Psoas muscle (tissue), 8 donors: Measurements from ENCODE around the gene ONECUT3. TPM values are rescaled to one million over a fixed set of nuclear protein-coding genes. Genes with fewer than 3 reads are reported as not detected.

Experiments
- ATAC-seq, 4 donors: fragments of 200-7000 bp; cut with Tn5 transposase; one replicate each; pipeline ENCODE4 v1.9.1; 2020; ENCODE audit warnings: moderate library complexity in 3 of 4, mild to moderate bottlenecking in 2 of 4
- DNase-seq, 2 donors: peaks; one replicate each; pipeline ENCODE4 v3.0.0-alpha.2; 2020
- H3K27ac ChIP-seq: fragments of 200-600 bp; one replicate; pipeline ENCODE4 v1.8.0; 2022
- H3K27me3 ChIP-seq, 3 donors: fragments of 200-600 bp in 1 of 3; one replicate each; pipeline versions ENCODE4 v1.6.1 to v1.8.0; 2013 to 2022; ENCODE audit warnings: low read length in 2 of 3, mild to moderate bottlenecking in 2 of 3, moderate library complexity in 1 of 3; ENCODE audit not compliant: insufficient read depth in 3 of 3
- H3K36me3 ChIP-seq, 2 donors: fragments of 200-600 bp in 1 of 2; one replicate each; pipeline versions ENCODE4 v1.6.1 to v1.8.0; 2013 to 2022; ENCODE audit warnings: low read depth in 1 of 2, mild to moderate bottlenecking in 1 of 2, moderate library complexity in 1 of 2; ENCODE audit not compliant: insufficient read depth in 1 of 2
- H3K4me1 ChIP-seq: fragments of 200-600 bp; one replicate; pipeline ENCODE4 v1.8.0; 2022
- H3K4me3 ChIP-seq: fragments of 200-600 bp; one replicate; pipeline ENCODE4 v1.8.0; 2022; ENCODE audit warnings: mild to moderate bottlenecking
- H3K9me3 ChIP-seq: fragments of 200-600 bp; one replicate; pipeline ENCODE4 v1.8.0; 2022
- WGBS, 3 donors: extraction: QIAGEN DNeasy Blood & Tissue Kit; methylation state at CpG; one replicate each; pipeline versions ENCODE4 v1.1.6 to v1.1.7; 2013; 5-methylcytosine and 5-hydroxymethylcytosine counted together
- intact Hi-C, 2 donors: fragments of 100-400 bp; cut with DNase I; formaldehyde crosslinking; loops; one replicate each; pipeline versions ENCODE4 v1.11.0 to v1.14.2; 2022
- polyA plus RNA-seq, 3 donors: library from polyadenylated mRNA; stranded (reverse); fragments of 200-250 nt; gene quantifications; one replicate each; pipeline ENCODE4 v1.2.3, GENCODE V29; 2013
- total RNA-seq, 4 donors: library from RNA; stranded (reverse); fragmentation: NEBNext Ultra II Directional in 2 of 4; extraction: Animal tissue kit (Norgen Biotek cat#: 25700) in 2 of 4; gene quantifications; one replicate each; pipeline versions ENCODE4 v1.2.1 to v1.2.4, GENCODE V29; 2021 to 2023
- TF ChIP-seq, protein P1 (sequence below): fragments of 200-600 bp; IDR thresholded peaks from one replicate; pipeline ENCODE4 v1.8.0; 2022; ENCODE audit warnings: antibody characterized with exemption
- donor health status: healthy with polysubstance abuse.
- donor health status: DM: no; HTN: no; CAD: no; lungs with moderate emphysema.
- donor health status: Bipolar disorder and iron deficiency.
- donor health status: healthy.
- donor health status: DM: yes; HTN: yes; CAD: no.
- donor health status: DM: no; HTN: no; CAD: no.
- donor health status: DM: no; HTN: no; CAD: no.
- donor health status: DM: yes; HTN: yes; CAD: no.

The ONECUT3 gene
- total and polyA plus RNA-seq, 7 donors: not detected

DNA sequence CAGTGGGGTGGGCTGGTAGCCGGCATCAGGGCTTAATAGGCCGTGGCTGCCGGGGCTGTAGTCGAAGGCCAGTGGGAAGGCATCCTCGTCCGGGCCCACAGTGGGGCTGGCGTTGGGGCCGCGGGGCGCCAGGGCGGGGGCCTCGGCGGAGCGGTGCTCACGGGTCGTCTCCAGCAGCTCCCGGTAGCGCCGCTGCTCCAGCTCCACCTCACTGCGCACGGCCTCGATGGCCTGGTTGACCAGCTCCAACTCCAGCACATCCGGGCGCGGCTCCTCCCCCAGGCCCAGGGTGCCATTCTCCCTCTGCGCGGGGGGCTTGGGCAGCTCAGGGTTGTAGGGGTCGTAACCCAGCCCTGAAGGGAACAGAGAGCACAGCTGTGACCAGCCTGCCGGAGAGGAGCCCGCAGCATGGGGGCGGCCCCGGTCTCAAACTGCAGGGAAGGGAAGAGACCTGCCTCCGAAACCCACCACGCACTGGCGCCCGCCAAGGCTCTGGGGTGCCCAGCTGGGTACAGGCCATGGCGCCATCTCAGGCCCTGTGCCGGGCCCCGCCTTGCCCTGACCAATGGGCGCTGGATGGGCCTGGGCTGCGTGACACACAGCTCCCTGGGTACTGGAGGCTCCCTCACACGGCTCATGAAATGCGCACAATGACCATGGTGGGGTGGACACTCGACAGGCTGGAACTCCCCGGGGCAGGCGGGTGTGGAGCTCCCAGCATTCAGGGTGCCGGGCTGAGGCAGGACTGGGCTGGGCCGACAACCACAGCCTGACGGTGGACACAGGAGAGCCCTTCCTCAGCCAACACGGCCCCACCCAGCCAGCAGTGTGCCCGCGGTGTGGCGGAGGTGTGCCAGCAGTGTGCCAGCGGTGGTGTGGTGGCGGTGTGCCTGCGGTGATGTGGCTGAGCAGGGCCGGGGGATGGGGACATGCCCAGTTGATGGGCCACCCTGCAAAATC is 75.3 kb downstream of the ONECUT3 start:
- intact Hi-C loops: loop anchor here in 1 of 2 donors (5.0 to 10.0 kb wide), 2 partner anchors 156 to 284 kb away; no protein-coding TSS in a partner anchor
- no peaks in the 10 kb centered on the region for H3K9me3 ChIP-seq
- TF ChIP-seq, protein P1, sequence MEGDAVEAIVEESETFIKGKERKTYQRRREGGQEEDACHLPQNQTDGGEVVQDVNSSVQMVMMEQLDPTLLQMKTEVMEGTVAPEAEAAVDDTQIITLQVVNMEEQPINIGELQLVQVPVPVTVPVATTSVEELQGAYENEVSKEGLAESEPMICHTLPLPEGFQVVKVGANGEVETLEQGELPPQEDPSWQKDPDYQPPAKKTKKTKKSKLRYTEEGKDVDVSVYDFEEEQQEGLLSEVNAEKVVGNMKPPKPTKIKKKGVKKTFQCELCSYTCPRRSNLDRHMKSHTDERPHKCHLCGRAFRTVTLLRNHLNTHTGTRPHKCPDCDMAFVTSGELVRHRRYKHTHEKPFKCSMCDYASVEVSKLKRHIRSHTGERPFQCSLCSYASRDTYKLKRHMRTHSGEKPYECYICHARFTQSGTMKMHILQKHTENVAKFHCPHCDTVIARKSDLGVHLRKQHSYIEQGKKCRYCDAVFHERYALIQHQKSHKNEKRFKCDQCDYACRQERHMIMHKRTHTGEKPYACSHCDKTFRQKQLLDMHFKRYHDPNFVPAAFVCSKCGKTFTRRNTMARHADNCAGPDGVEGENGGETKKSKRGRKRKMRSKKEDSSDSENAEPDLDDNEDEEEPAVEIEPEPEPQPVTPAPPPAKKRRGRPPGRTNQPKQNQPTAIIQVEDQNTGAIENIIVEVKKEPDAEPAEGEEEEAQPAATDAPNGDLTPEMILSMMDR: no peak
- no peak overlapping the region for H3K4me3 ChIP-seq
- ATAC-seq (peak in 1 of 4 donors; percentile 9), DNase-seq (no peak)
- no peak overlapping the region for H3K27ac ChIP-seq
- H3K36me3 ChIP-seq: peaks cover 3 to 51% of the 10 kb centered on the region in 2 donors
- peaks cover 5% of the 10 kb centered on the region for H3K4me1 ChIP-seq
- WGBS, 3 donors: 89 to 92% (median 91%) methylated on average over 55 to 57 of the region's 57 CpGs
- H3K27me3 ChIP-seq: no peaks in the 10 kb centered on the region

DNA sequence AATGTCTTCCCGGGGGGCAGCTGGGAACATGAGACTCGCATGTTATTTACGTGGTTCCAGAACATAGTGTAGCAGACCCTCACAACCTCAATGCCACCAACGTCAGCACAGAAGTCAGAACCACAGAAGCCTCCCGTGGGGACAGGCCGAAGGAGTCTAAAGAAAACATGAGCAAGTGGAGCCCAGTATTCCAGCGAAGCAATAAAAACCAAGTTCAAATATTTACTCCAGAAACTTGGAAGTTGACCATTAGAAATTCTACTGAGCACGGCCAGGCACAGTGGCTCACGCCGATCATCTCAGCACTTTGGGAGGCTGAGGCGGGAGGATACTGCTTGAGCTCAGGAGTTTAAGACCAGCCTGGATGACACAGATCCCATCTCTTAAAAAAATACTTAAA is 76.7 kb downstream of the ONECUT3 start:
- no peaks in the 10 kb centered on the region for H3K27me3 ChIP-seq
- H3K27ac ChIP-seq: no peak overlapping the region
- peaks cover 3 to 37% of the 10 kb centered on the region in 2 donors for H3K36me3 ChIP-seq
- TF ChIP-seq, protein P1: no peak
- no peak for ATAC-seq
- H3K4me3 ChIP-seq: no peak overlapping the region
- 84 to 88% (median 85%) methylated on average over 11 of the region's 11 CpGs for WGBS, 3 donors
- H3K4me1 ChIP-seq: peaks cover 5% of the 10 kb centered on the region
- no peak for DNase-seq
- H3K9me3 ChIP-seq: no peaks in the 10 kb centered on the region
- intact Hi-C loops: loop anchor here in 1 of 2 donors (5.0 to 10.0 kb wide), 2 partner anchors 158 to 285 kb away; no protein-coding TSS in a partner anchor

DNA sequence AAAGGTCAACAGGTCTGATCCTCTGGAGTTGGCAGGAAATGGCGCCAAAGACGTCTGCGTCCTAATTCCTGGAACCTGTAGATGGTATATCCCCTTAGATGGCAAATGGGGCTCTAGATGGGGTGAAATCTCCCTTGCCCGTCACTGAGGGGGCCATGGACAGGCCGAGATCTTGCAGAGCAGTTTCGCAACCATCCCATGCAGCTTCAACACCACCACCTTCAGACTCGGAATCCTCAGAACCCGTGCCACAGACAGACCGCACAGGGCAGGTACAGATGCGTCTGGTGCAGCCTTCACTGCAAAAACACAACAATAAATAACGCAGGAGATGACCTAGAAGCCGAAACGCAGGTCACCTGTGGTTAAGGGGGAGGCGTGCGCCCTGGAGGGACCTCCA is 77.3 kb downstream of the ONECUT3 start:
- WGBS, 3 donors: 90 to 91% (median 90%) methylated on average over 15 of the region's 15 CpGs
- Histone ChIP-seq H3K4me3 (no peak overlapping the region), H3K36me3 (peaks cover 3 to 31% of the 10 kb centered on the region in 2 donors), H3K27me3 (no peaks in the 10 kb centered on the region), H3K4me1 (peaks cover 5% of the 10 kb centered on the region), H3K9me3 (no peaks in the 10 kb centered on the region), H3K27ac (no peak overlapping the region)
- no peak for DNase-seq
- intact Hi-C loops: no loop called here
- no peak for ATAC-seq
- TF ChIP-seq, protein P1: no peak

Other genes with a start within 250 kb of the ONECUT3 start
- gene ADAMTSL5, start 240.5 kb upstream of the ONECUT3 start, total RNA-seq: 10 to 100 TPM in 3 of 4 donors, 1 to 10 TPM in 1; 8.1 to 20.1 (median 14.1) TPM
- gene ADAMTSL5, start 240.5 kb upstream of the ONECUT3 start, polyA plus RNA-seq: 10 to 100 TPM in 1 of 3 donors, 1 to 10 TPM in 2; 3.9 to 12.6 (median 9.7) TPM
- not detected for gene PLK5, start 229.4 kb upstream of the ONECUT3 start, total RNA-seq
- gene PLK5, start 229.4 kb upstream of the ONECUT3 start, polyA plus RNA-seq: under 1 TPM in 2 of 3 donors, not detected in 1; 0.03 to 0.35 TPM
- 1 to 10 TPM; 2.4 to 3.7 (median 3.0) TPM for gene MEX3D, start 185.2 kb upstream of the ONECUT3 start, total RNA-seq
- 1 to 10 TPM in 1 of 3 donors, under 1 TPM in 2; 0.70 to 2.5 (median 0.87) TPM for gene MEX3D, start 185.2 kb upstream of the ONECUT3 start, polyA plus RNA-seq
- 10 to 100 TPM; 44.1 to 83.6 (median 62.8) TPM for gene MBD3, start 160.6 kb upstream of the ONECUT3 start, total RNA-seq
- 100 to 1,000 TPM in 2 of 3 donors, 10 to 100 TPM in 1; 83.6 to 137 (median 119) TPM for gene MBD3, start 160.6 kb upstream of the ONECUT3 start, polyA plus RNA-seq
- 100 to 1,000 TPM; 408 to 534 (median 501) TPM for gene UQCR11, start 148.0 kb upstream of the ONECUT3 start, total RNA-seq
- 100 to 1,000 TPM; 320 to 337 (median 334) TPM for gene UQCR11, start 148.0 kb upstream of the ONECUT3 start, polyA plus RNA-seq
- 10 to 100 TPM; 20.1 to 26.7 (median 23.0) TPM for gene TCF3, start 100.9 kb upstream of the ONECUT3 start, total RNA-seq
- gene TCF3, start 100.9 kb upstream of the ONECUT3 start, polyA plus RNA-seq: 10 to 100 TPM; 24.6 to 33.8 (median 31.2) TPM
- gene ATP8B3, start 58.8 kb downstream of the ONECUT3 start, total RNA-seq: under 1 TPM in 3 of 4 donors, not detected in 1; 0.06 to 0.30 (median 0.18) TPM
- gene ATP8B3, start 58.8 kb downstream of the ONECUT3 start, polyA plus RNA-seq: under 1 TPM; 0.15 to 0.22 (median 0.17) TPM
- gene REXO1, start 95.0 kb downstream of the ONECUT3 start, total RNA-seq: 10 to 100 TPM; 13.5 to 35.2 (median 22.3) TPM
- gene REXO1, start 95.0 kb downstream of the ONECUT3 start, polyA plus RNA-seq: 10 to 100 TPM; 16.5 to 26.9 (median 20.3) TPM
- gene KLF16, start 110.1 kb downstream of the ONECUT3 start, total RNA-seq: 10 to 100 TPM in 1 of 4 donors, 1 to 10 TPM in 3; 3.0 to 11.1 (median 4.3) TPM
- 10 to 100 TPM in 1 of 3 donors, 1 to 10 TPM in 2; 2.2 to 13.0 (median 3.1) TPM for gene KLF16, start 110.1 kb downstream of the ONECUT3 start, polyA plus RNA-seq
- gene ABHD17A, start 132.0 kb downstream of the ONECUT3 start, total RNA-seq: 10 to 100 TPM; 38.5 to 54.2 (median 42.3) TPM
- gene ABHD17A, start 132.0 kb downstream of the ONECUT3 start, polyA plus RNA-seq: 10 to 100 TPM; 35.5 to 58.9 (median 47.6) TPM
- gene ADAT3, start 151.9 kb downstream of the ONECUT3 start, total RNA-seq: 1 to 10 TPM; 1.4 to 2.2 (median 1.7) TPM
- gene ADAT3, start 151.9 kb downstream of the ONECUT3 start, polyA plus RNA-seq: 1 to 10 TPM; 2.4 to 7.2 (median 3.6) TPM
- 10 to 100 TPM; 13.4 to 16.3 (median 15.1) TPM for gene SCAMP4, start 151.9 kb downstream of the ONECUT3 start, total RNA-seq
- gene SCAMP4, start 151.9 kb downstream of the ONECUT3 start, polyA plus RNA-seq: 10 to 100 TPM in 2 of 3 donors, 1 to 10 TPM in 1; 9.5 to 17.5 (median 15.5) TPM
- gene CSNK1G2, start 187.7 kb downstream of the ONECUT3 start, total RNA-seq: 10 to 100 TPM; 22.3 to 34.1 (median 33.0) TPM
- 10 to 100 TPM; 25.3 to 49.8 (median 34.2) TPM for gene CSNK1G2, start 187.7 kb downstream of the ONECUT3 start, polyA plus RNA-seq